ENCODE measurements around the gene IQSEC2. TPM values are rescaled to one million over a fixed set of nuclear protein-coding genes. Genes with fewer than 3 reads are reported as not detected.

Gene IQSEC2
- total and polyA plus RNA-seq, 2 experiments from 2014 or later: 6.0 to 10.2 TPM

- H3K9ac ChIP-seq: no peak overlapping the region
- H3K27me3 ChIP-seq (replicated peaks; ENCODE audit: insufficient read depth): no peaks in the 10 kb centered on the region
- TF ChIP-seq EZH2phosphoT487 (IDR thresholded peaks at IDR 0.05; ENCODE audit: insufficient read depth, low read depth): no peak
- no peak for TF ChIP-seq EZH2 (IDR thresholded peaks at IDR 0.05; ENCODE audit: insufficient read depth, poor library complexity, severe bottlenecking)
- H3K9me3 ChIP-seq (ENCODE audit: low read depth): no peaks in the 10 kb centered on the region
- 94 to 97% methylated on average over 11 to 17 of the region's 19 CpGs for WGBS, 2 experiments (ENCODE audit: low coverage in 1 of 2, low lambda C conversion rate in 2 of 2, missing lambda C conversion rate in 2 of 2)
- H3K27ac ChIP-seq: no peak overlapping the region
- DNase-seq: no peak
- H3K79me2 ChIP-seq (ENCODE audit: insufficient read depth): no peaks in the 10 kb centered on the region
- no peaks in the 10 kb centered on the region for H3K9me2 ChIP-seq (ENCODE audit: insufficient read depth)
- no peaks in the 10 kb centered on the region for H4K20me1 ChIP-seq (ENCODE audit: insufficient read depth)
- H3K4me3 ChIP-seq: no peak overlapping the region
- in situ Hi-C loops (cut with MboI): no loop called here
- no peak overlapping the region for H2AFZ ChIP-seq
- H3K36me3 ChIP-seq (ENCODE audit: low read depth): no peaks in the 10 kb centered on the region
- no peaks in the 10 kb centered on the region for H3K4me1 ChIP-seq (ENCODE audit: insufficient read depth)
- no peak overlapping the region for H3K4me2 ChIP-seq (ENCODE audit: unreplicated experiment)
- H3F3A ChIP-seq (ENCODE audit: insufficient read depth): no peaks in the 10 kb centered on the region
These were observed 30.8 kb downstream of the IQSEC2 start for GRCh38 chrX:53250556-53250955.

- no peak for DNase-seq
- H3K27me3 ChIP-seq (replicated peaks; ENCODE audit: insufficient read depth): no peaks in the 10 kb centered on the region
- H3K4me1 ChIP-seq (ENCODE audit: insufficient read depth): no peaks in the 10 kb centered on the region
- 100% methylated on average over 1 of the region's 1 CpG for WGBS, 2 experiments (ENCODE audit: low coverage in 1 of 2, low lambda C conversion rate in 2 of 2, missing lambda C conversion rate in 2 of 2)
- H3K27ac ChIP-seq: no peak overlapping the region
- TF ChIP-seq EZH2 (IDR thresholded peaks at IDR 0.05; ENCODE audit: insufficient read depth, poor library complexity, severe bottlenecking) (no peak), EZH2phosphoT487 (IDR thresholded peaks at IDR 0.05; ENCODE audit: insufficient read depth, low read depth) (no peak)
- H3K4me2 ChIP-seq (ENCODE audit: unreplicated experiment): no peak overlapping the region
- no peaks in the 10 kb centered on the region for H3K79me2 ChIP-seq (ENCODE audit: insufficient read depth)
- no peaks in the 10 kb centered on the region for H3K9me2 ChIP-seq (ENCODE audit: insufficient read depth)
- H3K4me3 ChIP-seq: no peak overlapping the region
- no peaks in the 10 kb centered on the region for H4K20me1 ChIP-seq (ENCODE audit: insufficient read depth)
- H3K9me3 ChIP-seq (ENCODE audit: low read depth): no peaks in the 10 kb centered on the region
- in situ Hi-C loops (cut with MboI): no loop called here
- H3K9ac ChIP-seq: no peak overlapping the region
- no peaks in the 10 kb centered on the region for H3K36me3 ChIP-seq (ENCODE audit: low read depth)
- no peaks in the 10 kb centered on the region for H3F3A ChIP-seq (ENCODE audit: insufficient read depth)
- H2AFZ ChIP-seq: no peak overlapping the region
These were observed 31.9 kb downstream of the IQSEC2 start for GRCh38 chrX:53249408-53250042.

GRCh38 chrX:53247928-53248327 lies 33.5 kb downstream of the IQSEC2 start:
- no peak for TF ChIP-seq EZH2 (IDR thresholded peaks at IDR 0.05; ENCODE audit: insufficient read depth, poor library complexity, severe bottlenecking)
- no peak for TF ChIP-seq EZH2phosphoT487 (IDR thresholded peaks at IDR 0.05; ENCODE audit: insufficient read depth, low read depth)
- H3K4me3 ChIP-seq: no peak overlapping the region
- H3K27ac ChIP-seq: no peak overlapping the region
- no peak for DNase-seq
- H3K4me2 ChIP-seq (ENCODE audit: unreplicated experiment): no peak overlapping the region
- H3K36me3 ChIP-seq (ENCODE audit: low read depth): no peaks in the 10 kb centered on the region
- H3K9me2 ChIP-seq (ENCODE audit: insufficient read depth): no peaks in the 10 kb centered on the region
- H3K9me3 ChIP-seq (ENCODE audit: low read depth): no peaks in the 10 kb centered on the region
- H3K4me1 ChIP-seq (ENCODE audit: insufficient read depth): no peaks in the 10 kb centered on the region
- in situ Hi-C loops (cut with MboI): no loop called here
- H4K20me1 ChIP-seq (ENCODE audit: insufficient read depth): no peaks in the 10 kb centered on the region
- no peaks in the 10 kb centered on the region for H3K79me2 ChIP-seq (ENCODE audit: insufficient read depth)
- no peak overlapping the region for H2AFZ ChIP-seq
- no peaks in the 10 kb centered on the region for H3F3A ChIP-seq (ENCODE audit: insufficient read depth)
- H3K27me3 ChIP-seq (replicated peaks; ENCODE audit: insufficient read depth): no peaks in the 10 kb centered on the region
- WGBS, 2 experiments (ENCODE audit: low coverage in 1 of 2, low lambda C conversion rate in 2 of 2, missing lambda C conversion rate in 2 of 2): 82 to 83% methylated on average over 7 to 10 of the region's 10 CpGs
- H3K9ac ChIP-seq: no peak overlapping the region

GRCh38 chrX:53246231-53246630 lies 35.2 kb downstream of the IQSEC2 start:
- Histone ChIP-seq H3K27ac (no peak overlapping the region), H3F3A (ENCODE audit: insufficient read depth) (no peaks in the 10 kb centered on the region), H3K4me1 (ENCODE audit: insufficient read depth) (no peaks in the 10 kb centered on the region), H3K4me2 (ENCODE audit: unreplicated experiment) (no peak overlapping the region), H3K79me2 (ENCODE audit: insufficient read depth) (no peaks in the 10 kb centered on the region), H3K27me3 (replicated peaks; ENCODE audit: insufficient read depth) (no peaks in the 10 kb centered on the region), H2AFZ (no peak overlapping the region), H4K20me1 (ENCODE audit: insufficient read depth) (no peaks in the 10 kb centered on the region), H3K9me2 (ENCODE audit: insufficient read depth) (no peaks in the 10 kb centered on the region), H3K36me3 (ENCODE audit: low read depth) (no peaks in the 10 kb centered on the region), H3K4me3 (no peak overlapping the region), H3K9ac (no peak overlapping the region), H3K9me3 (ENCODE audit: low read depth) (no peaks in the 10 kb centered on the region)
- in situ Hi-C loops (cut with MboI): no loop called here
- 54 to 75% methylated on average over 2 of the region's 2 CpGs for WGBS, 2 experiments (ENCODE audit: low coverage in 1 of 2, low lambda C conversion rate in 2 of 2, missing lambda C conversion rate in 2 of 2)
- TF ChIP-seq EZH2 (IDR thresholded peaks at IDR 0.05; ENCODE audit: insufficient read depth, poor library complexity, severe bottlenecking) (no peak), EZH2phosphoT487 (IDR thresholded peaks at IDR 0.05; ENCODE audit: insufficient read depth, low read depth) (no peak)
- no peak for DNase-seq
